SK-N-MC (cell line): ENCODE results near the gene DDAH1.
A peak's percentile ranks its signal among the peaks of the same experiment; 100 is the strongest.

Experiments used
- DNase-seq: peaks from one replicate; pipeline ENCODE4 v3.0.0-alpha.2; 2011; ENCODE audit warnings: low read depth, low spot score
- H3K27ac ChIP-seq: fragments of 200-600 bp; sonication (generic); 2 replicates; pipeline ENCODE4 v1.5.1; 2016; ENCODE audit warnings: mixed run types
- H3K36me3 ChIP-seq: fragments of 200-600 bp; sonication (generic); 2 replicates; pipeline ENCODE4 v1.6.1; 2017; ENCODE audit warnings: antibody characterized with exemption, low read length, mixed read lengths; ENCODE audit not compliant: insufficient read depth
- H3K4me3 ChIP-seq: fragments of 200-600 bp; sonication (generic); 2 replicates; pipeline ENCODE4 v1.5.1; 2016
- H3K9ac ChIP-seq: fragments of 200-600 bp; sonication (generic); 2 replicates; pipeline ENCODE4 v1.8.0; 2017; ENCODE audit warnings: mixed run types, mixed read lengths; ENCODE audit not compliant: insufficient read length
- H3K9me3 ChIP-seq: fragments of 200-600 bp; sonication (generic); 2 replicates; pipeline ENCODE4 v1.6.1; 2017; ENCODE audit warnings: low read depth, mild to moderate bottlenecking, antibody characterized with exemption, low read length, moderate library complexity, mixed read lengths
- EZH2 ChIP-seq: fragments of 200-600 bp; sonication (generic); IDR thresholded peaks from one replicate; pipeline ENCODE4 v1.6.1; 2017; ENCODE audit warnings: antibody characterized with exemption
- FOXP2 ChIP-seq: optimal IDR thresholded peaks from 2 replicates; pipeline ENCODE3; 2011; ENCODE audit warnings: mild to moderate bottlenecking, moderate library complexity; ENCODE audit not compliant: insufficient read depth; ENCODE audit errors: extremely low read length, control extremely low read depth
- POLR2AphosphoS5 ChIP-seq: IDR thresholded peaks from 2 replicates; pipeline ENCODE4 v1.6.1; 2012; ENCODE audit warnings: mild to moderate bottlenecking, low read depth, low read length, borderline replicate concordance

The DDAH1 gene

GRCh38 chr1:85365851-85366250 is 99.1 kb downstream of the DDAH1 start:
- Histone ChIP-seq H3K9me3 (no peaks in the 10 kb centered on the region), H3K9ac (no peak overlapping the region), H3K36me3 (no peaks in the 10 kb centered on the region), H3K4me3 (no peak overlapping the region), H3K27ac (peak overlapping the region; percentile 57)
- DNase-seq, result no peak
- TF ChIP-seq EZH2 (no peak), POLR2AphosphoS5 (no peak), FOXP2 (no peak)

GRCh38 chr1:85363521-85363920 is 101.4 kb downstream of the DDAH1 start:
- Histone ChIP-seq H3K9me3 (no peaks in the 10 kb centered on the region), H3K36me3 (no peaks in the 10 kb centered on the region), H3K9ac (no peak overlapping the region), H3K27ac (no peak overlapping the region), H3K4me3 (no peak overlapping the region)
- no peak for DNase-seq
- TF ChIP-seq POLR2AphosphoS5, result no peak
- TF ChIP-seq EZH2, result no peak
- no peak for TF ChIP-seq FOXP2

- Histone ChIP-seq H3K4me3 (no peak overlapping the region), H3K27ac (no peak overlapping the region), H3K9me3 (no peaks in the 10 kb centered on the region), H3K9ac (no peak overlapping the region), H3K36me3 (no peaks in the 10 kb centered on the region)
- TF ChIP-seq FOXP2, result no peak
- TF ChIP-seq POLR2AphosphoS5, result no peak
- TF ChIP-seq EZH2, result no peak
- no peak for DNase-seq
Observed at GRCh38 chr1:85363092-85363491, 101.9 kb downstream of the DDAH1 start.

GRCh38 chr1:85361606-85362296 is 103.2 kb downstream of the DDAH1 start:
- Histone ChIP-seq H3K27ac (no peak overlapping the region), H3K9me3 (no peaks in the 10 kb centered on the region), H3K36me3 (no peaks in the 10 kb centered on the region), H3K9ac (no peak overlapping the region), H3K4me3 (no peak overlapping the region)
- DNase-seq, result no peak
- TF ChIP-seq EZH2, result no peak
- TF ChIP-seq FOXP2, result no peak
- no peak for TF ChIP-seq POLR2AphosphoS5

- no peak overlapping the region for H3K9ac ChIP-seq
- H3K27ac ChIP-seq, result peak overlapping the region; percentile 42; the same call in 1 of the 2 replicates
- no peaks in the 10 kb centered on the region for H3K9me3 ChIP-seq
- H3K4me3 ChIP-seq, result no peak overlapping the region
- no peak for TF ChIP-seq EZH2
- H3K36me3 ChIP-seq, result no peaks in the 10 kb centered on the region
- DNase-seq, result no peak
Observed at GRCh38 chr1:85360730-85361493, 104.0 kb downstream of the DDAH1 start.

GRCh38 chr1:85359874-85360721 is 104.9 kb downstream of the DDAH1 start:
- TF ChIP-seq FOXP2, result no peak
- no peak for TF ChIP-seq EZH2
- TF ChIP-seq POLR2AphosphoS5, result no peak
- H3K4me3 ChIP-seq, result no peak overlapping the region
- no peaks in the 10 kb centered on the region for H3K36me3 ChIP-seq
- peak overlapping the region; percentile 42; the same call in 1 of the 2 replicates for H3K27ac ChIP-seq
- no peak for DNase-seq
- H3K9me3 ChIP-seq, result no peaks in the 10 kb centered on the region
- H3K9ac ChIP-seq, result no peak overlapping the region

- Histone ChIP-seq H3K4me3 (no peak overlapping the region), H3K9me3 (no peaks in the 10 kb centered on the region), H3K36me3 (no peaks in the 10 kb centered on the region), H3K27ac (no peak overlapping the region), H3K9ac (no peak overlapping the region)
- no peak for DNase-seq
- no peak for TF ChIP-seq POLR2AphosphoS5
- TF ChIP-seq FOXP2, result no peak
- TF ChIP-seq EZH2, result no peak
Observed at GRCh38 chr1:85358702-85359438, 106.1 kb downstream of the DDAH1 start.

- H3K27ac ChIP-seq, result no peak overlapping the region
- peak overlapping the region; percentile 38; the same call in 1 of the 2 replicates for H3K4me3 ChIP-seq
Observed at GRCh38 chr1:85357817-85358216, 107.1 kb downstream of the DDAH1 start.

More at GRCh38 chr1:85357817-85358216, 107.1 kb downstream of the DDAH1 start:
- TF ChIP-seq EZH2 (no peak), POLR2AphosphoS5 (no peak), FOXP2 (no peak)
- Histone ChIP-seq H3K36me3 (no peaks in the 10 kb centered on the region), H3K9ac (no peak overlapping the region), H3K9me3 (no peaks in the 10 kb centered on the region)
- DNase-seq, result no peak
